ENCODE data around the gene MITD1.
A peak's percentile ranks its signal among the peaks of the same experiment; 100 is the strongest.
"Not testable (repeated sequence)": the region's sequence is repeated elsewhere in the genome, so short reads cannot be mapped to it uniquely, and the experiment has no call there.

MITD1 gene

GRCh38 chr2:99180755-99181623, at the start of gene MITD1, which contains the start of gene MRPL30:
Gene MITD1, minus strand, starts transcription at chr2:99181058. Its CDS starts 77 bp downstream, at chr2:99180981.
Gene MRPL30, plus strand, starts transcription at chr2:99181184. Its CDS starts 5,020 bp downstream, at chr2:99186204.
- peak; percentile 70 to 86 for DNase-seq (ENCODE audit: low read depth in 2 of 2)

- no peak for DNase-seq (ENCODE audit: low read depth in 2 of 2)
These were observed 37.2 kb upstream of the MITD1 start for GRCh38 chr2:99217929-99218501.

- DNase-seq (ENCODE audit: low read depth in 2 of 2), result no peak
These were observed 35.2 kb upstream of the MITD1 start for GRCh38 chr2:99216096-99216495.

GRCh38 chr2:99205491-99205890, 24.6 kb upstream of the MITD1 start:
- no peak for DNase-seq (ENCODE audit: low read depth in 2 of 2)

- DNase-seq (ENCODE audit: low read depth in 2 of 2), result no peak
These were observed 21.3 kb upstream of the MITD1 start for GRCh38 chr2:99201959-99202678.

- DNase-seq (ENCODE audit: low read depth in 2 of 2), result no peak
These were observed 19.4 kb upstream of the MITD1 start for GRCh38 chr2:99200076-99200800.

GRCh38 chr2:99198103-99198841, 17.4 kb upstream of the MITD1 start:
- DNase-seq (ENCODE audit: low read depth in 2 of 2), result no peak

- not testable (repeated sequence) for DNase-seq (ENCODE audit: low read depth in 2 of 2)
These were observed 11.5 kb upstream of the MITD1 start for GRCh38 chr2:99192364-99192763.

- DNase-seq (ENCODE audit: low read depth in 2 of 2), result no peak
These were observed 9.7 kb upstream of the MITD1 start for GRCh38 chr2:99190548-99190947.

GRCh38 chr2:99188357-99188756, 7.5 kb upstream of the MITD1 start:
- no peak for DNase-seq (ENCODE audit: low read depth in 2 of 2)

- DNase-seq (ENCODE audit: low read depth in 2 of 2), result no peak
These were observed 6.2 kb upstream of the MITD1 start for GRCh38 chr2:99187011-99187410.

- no peak for DNase-seq (ENCODE audit: low read depth in 2 of 2)
These were observed 4.0 kb upstream of the MITD1 start for GRCh38 chr2:99184811-99185210.

- DNase-seq (ENCODE audit: low read depth in 2 of 2), result no peak
These were observed 2.2 kb upstream of the MITD1 start for GRCh38 chr2:99183025-99183424.

- no peak for DNase-seq (ENCODE audit: low read depth in 2 of 2)
These were observed 754 bp upstream of the MITD1 start for GRCh38 chr2:99181624-99182000.

GRCh38 chr2:99171377-99172140, 9.3 kb downstream of the MITD1 start:
- no peak for DNase-seq (ENCODE audit: low read depth in 2 of 2)

- DNase-seq (ENCODE audit: low read depth in 2 of 2), result no peak
These were observed 11.3 kb downstream of the MITD1 start for GRCh38 chr2:99169534-99169933.

- DNase-seq (ENCODE audit: low read depth in 2 of 2), result no peak
These were observed 14.6 kb downstream of the MITD1 start for GRCh38 chr2:99166218-99166617.

- DNase-seq (ENCODE audit: low read depth in 2 of 2), result no peak
These were observed 21.3 kb downstream of the MITD1 start for GRCh38 chr2:99159594-99159993.

- no peak for DNase-seq (ENCODE audit: low read depth in 2 of 2)
These were observed 22.3 kb downstream of the MITD1 start for GRCh38 chr2:99158599-99158998.

GRCh38 chr2:99156891-99157290, 24.0 kb downstream of the MITD1 start:
- DNase-seq (ENCODE audit: low read depth in 2 of 2), result no peak

Measured in stimulated activated CD4-positive, alpha-beta T cell treated with anti-CD3 and anti-CD28 coated beads, Interleukin-1b, Interleukin-23, amount 100 ng/mL, for 4 hours (primary cell).